HCT116 (cell line): ENCODE results near the gene ETV7. TPM values are rescaled to one million over a fixed set of nuclear protein-coding genes. Genes with fewer than 3 reads are reported as not detected.

Experiments
- ATAC-seq: fragments of 200-7000 bp; cut with Tn5 transposase; 2 replicates; pipeline ENCODE4 v1.9.1; 2020; ENCODE audit warnings: mild to moderate bottlenecking, moderate library complexity
- BruUV-seq: library from RNA; stranded (reverse); fragments of 400-500 nt; replicated peaks from 2 replicates; lab custom pipeline; 2021; lab: Mats Ljungman, UMichigan
- CTCF ChIA-PET: fragments of 300-600 bp; sonication (Branson Sonifier 250); formaldehyde crosslinking; loops from one replicate; lab custom pipeline; 2021; ENCODE audit warnings: antibody characterized with exemption; lab: Charles Lee
- POLR2A ChIA-PET: fragments of 300-600, 350-600 bp; sonication (Branson Sonifier 250); formaldehyde crosslinking; loops from one replicate; lab custom pipeline; 2021; ENCODE audit warnings: antibody characterized with exemption; lab: Charles Lee
- RAD21 ChIA-PET, 2 experiments: fragments of 300-600 bp; sonication (Branson Sonifier 250); formaldehyde crosslinking; loops; one replicate each; lab custom pipeline; 2023; ENCODE audit warnings: low total read pairs in 2 of 2; ENCODE audit not compliant: uncharacterized antibody in 2 of 2, unreplicated experiment in 2 of 2, low non-redundant PET in 1 of 2; lab: Charles Lee
- DNase-seq: peaks from one replicate; pipeline ENCODE4 v3.0.0-alpha.2; 2010; ENCODE audit warnings: low read depth, low spot score
- H2AFZ ChIP-seq: fragments of 200-600 bp; shearing (Covaris generic), sonication (generic); 2 replicates; pipeline ENCODE4 v1.6.1; 2017; ENCODE audit warnings: low read depth, mixed run types, mixed read lengths, antibody characterized with exemption, low read length; ENCODE audit not compliant: poor library complexity, severe bottlenecking
- H3K27ac ChIP-seq: 2 replicates; pipeline ENCODE4 v1.5.1; 2012; ENCODE audit warnings: low read depth, low read length
- H3K27me3 ChIP-seq: fragments of 200-600 bp; sonication (generic); 2 replicates; pipeline ENCODE4 v1.6.1; 2016; ENCODE audit warnings: mixed run types, low read length, mixed read lengths; ENCODE audit not compliant: insufficient read depth
- H3K36me3 ChIP-seq, 2 experiments: fragments of 200-500 bp in 1 of 2; fragments of 200-600 bp in 1 of 2; sonication (Bioruptor generic) in 1 of 2; sonication (generic) in 1 of 2; 2 replicates each; pipeline versions ENCODE4 v1.5.1 to v1.6.1; 2014 to 2016; ENCODE audit warnings: low read length in 2 of 2, inconsistent platforms in 1 of 2, mixed read lengths in 1 of 2, mixed run types in 1 of 2; ENCODE audit not compliant: insufficient read depth in 2 of 2, control insufficient read depth in 1 of 2
- H3K4me1 ChIP-seq, 2 experiments: fragments of 200-600 bp in 1 of 2; sonication (generic) in 1 of 2; 2 replicates each; pipeline versions ENCODE4 v1.5.1 to v1.6.1; 2012 to 2017; ENCODE audit warnings: low read length in 2 of 2, inconsistent platforms in 1 of 2, mild to moderate bottlenecking in 1 of 2, mixed read lengths in 1 of 2, mixed run types in 1 of 2, moderate library complexity in 1 of 2; ENCODE audit not compliant: insufficient read depth in 2 of 2, control insufficient read depth in 1 of 2
- H3K4me2 ChIP-seq: fragments of 200-600 bp; sonication (generic); 2 replicates; pipeline ENCODE4 v1.6.1; 2017; ENCODE audit warnings: mixed run types, low read length, mixed read lengths
- H3K4me3 ChIP-seq, 2 experiments: fragments of 200-600 bp in 1 of 2; sonication (generic) in 1 of 2; replicated peaks in 1 of 2; 2 replicates each; pipeline ENCODE4 v1.5.1; 2011 to 2016; ENCODE audit warnings: low read length in 2 of 2, control low read depth in 1 of 2, low read depth in 1 of 2, mild to moderate bottlenecking in 1 of 2, mixed read lengths in 1 of 2, mixed run types in 1 of 2
- H3K79me2 ChIP-seq: fragments of 200-600 bp; sonication (generic); 2 replicates; pipeline ENCODE4 v1.6.1; 2017; ENCODE audit warnings: mild to moderate bottlenecking, mixed run types, low read length, moderate library complexity, mixed read lengths; ENCODE audit not compliant: insufficient read depth
- H3K9ac ChIP-seq: fragments of 200-600 bp; sonication (generic); 2 replicates; pipeline ENCODE4 v1.6.1; 2016; ENCODE audit warnings: low read length, mixed read lengths
- H3K9me2 ChIP-seq: fragments of 200-600 bp; sonication (generic), shearing (Covaris generic); 2 replicates; pipeline ENCODE4 v1.6.1; 2017; ENCODE audit warnings: mixed run types, mild to moderate bottlenecking, moderate library complexity; ENCODE audit not compliant: insufficient read depth
- H3K9me3 ChIP-seq, 2 experiments: fragments of 200-500 bp in 1 of 2; fragments of 200-600 bp in 1 of 2; sonication (Bioruptor generic) in 1 of 2; sonication (generic) in 1 of 2; 2 replicates each; pipeline ENCODE4 v1.6.1; 2014 to 2017; ENCODE audit warnings: low read length in 2 of 2, mixed read lengths in 2 of 2, inconsistent platforms in 1 of 2, low read depth in 1 of 2, mild to moderate bottlenecking in 1 of 2, mixed run types in 1 of 2, moderate library complexity in 1 of 2; ENCODE audit not compliant: control insufficient read depth in 1 of 2, insufficient read depth in 1 of 2
- H4K20me1 ChIP-seq: fragments of 200-600 bp; sonication (generic), shearing (Covaris generic); 2 replicates; pipeline ENCODE4 v1.6.1; 2017; ENCODE audit warnings: mixed run types, mild to moderate bottlenecking, moderate library complexity; ENCODE audit not compliant: insufficient read depth
- CBX3 ChIP-seq: IDR thresholded peaks from 2 replicates; pipeline ENCODE4 v1.6.1; 2012; ENCODE audit warnings: low read depth
- CEBPB ChIP-seq: IDR thresholded peaks from 2 replicates; pipeline ENCODE4 v1.6.1; 2012; ENCODE audit warnings: low read depth
- EGR1 ChIP-seq: IDR thresholded peaks from 2 replicates; pipeline ENCODE4 v1.6.1; 2012; ENCODE audit warnings: low read depth
- EZH2phosphoT487 ChIP-seq: fragments of 200-600 bp; IDR thresholded peaks from 2 replicates; pipeline ENCODE4 v1.6.1; 2018; ENCODE audit warnings: antibody characterized with exemption, borderline replicate concordance
- POLR2A ChIP-seq: IDR thresholded peaks from 2 replicates; pipeline ENCODE4 v1.7.0; 2011; ENCODE audit warnings: borderline replicate concordance; ENCODE audit not compliant: insufficient read depth, insufficient read length; ENCODE audit errors: extremely low read depth
- POLR2AphosphoS5 ChIP-seq: IDR thresholded peaks from 2 replicates; pipeline ENCODE4 v1.6.1; 2011; ENCODE audit warnings: mild to moderate bottlenecking, low read depth, low read length, moderate library complexity
- SP1 ChIP-seq: IDR thresholded peaks from 2 replicates; pipeline ENCODE4 v1.6.1; 2012; ENCODE audit warnings: low read depth
- TCF7L2 ChIP-seq: IDR thresholded peaks from 2 replicates; pipeline ENCODE4 v1.7.0; 2011; ENCODE audit warnings: borderline replicate concordance, inconsistent platforms; ENCODE audit not compliant: insufficient read depth, insufficient read length; ENCODE audit errors: extremely low read depth
- intact Hi-C: fragments of 100-400 bp; cut with micrococcal nuclease; formaldehyde crosslinking; loops from 2 replicates; pipeline ENCODE4 v1.10.0; 2022
- total RNA-seq: library from RNA; stranded (reverse); gene quantifications from one replicate; pipeline ENCODE4 v1.2.1, GENCODE V29; 2021; ENCODE audit not compliant: unreplicated experiment
- TF ChIP-seq, protein P1 (sequence below): IDR thresholded peaks from 2 replicates; pipeline ENCODE4 v1.6.1; 2012
- TF ChIP-seq, protein P2 (sequence below): IDR thresholded peaks from 2 replicates; pipeline ENCODE4 v1.6.1; 2011; ENCODE audit warnings: mild to moderate bottlenecking, low read length, moderate library complexity; ENCODE audit not compliant: insufficient replicate concordance; ENCODE audit errors: extremely low read depth

Gene ETV7
- total RNA-seq, 1 experiment from 2014 or later, result 1.0 TPM

DNA sequence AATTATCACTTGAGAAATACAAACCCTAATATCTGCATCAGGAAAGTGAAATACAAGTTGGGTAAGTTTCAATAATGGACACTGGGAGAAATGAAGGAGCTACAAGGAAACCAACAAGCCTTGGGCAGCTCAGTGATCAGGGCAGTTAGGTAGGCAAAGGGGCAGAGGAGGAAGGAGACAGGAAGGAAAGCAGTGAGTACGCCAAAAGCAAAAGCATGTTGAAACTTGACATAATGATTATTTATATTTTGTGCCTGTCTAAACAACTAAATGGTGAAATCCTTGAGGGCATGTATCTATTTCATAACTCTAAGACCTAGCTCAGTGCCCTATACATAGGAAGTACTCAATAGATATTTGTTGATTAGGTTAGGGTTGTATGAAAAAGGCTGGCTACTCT lies 31.8 kb upstream of the ETV7 start:
- Histone ChIP-seq H3K27ac (no peak overlapping the region), H4K20me1 (no peaks in the 10 kb centered on the region), H3K9me3 (no peaks in the 10 kb centered on the region), H3K4me3 (no peak overlapping the region), H3K27me3 (no peaks in the 10 kb centered on the region), H3K9me2 (no peaks in the 10 kb centered on the region), H3K79me2 (no peaks in the 10 kb centered on the region), H3K4me2 (no peak overlapping the region), H2AFZ (no peak overlapping the region), H3K36me3 (no peaks in the 10 kb centered on the region), H3K4me1 (peaks cover 6 to 21% of the 10 kb centered on the region in 2 experiments; a peak in 3 of 4 replicates), H3K9ac (no peak overlapping the region)
- TF ChIP-seq, protein P1, sequence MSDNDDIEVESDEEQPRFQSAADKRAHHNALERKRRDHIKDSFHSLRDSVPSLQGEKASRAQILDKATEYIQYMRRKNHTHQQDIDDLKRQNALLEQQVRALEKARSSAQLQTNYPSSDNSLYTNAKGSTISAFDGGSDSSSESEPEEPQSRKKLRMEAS, result no peak
- TF ChIP-seq SP1 (no peak), EZH2phosphoT487 (no peak), CBX3 (no peak)
- TF ChIP-seq, protein P2, sequence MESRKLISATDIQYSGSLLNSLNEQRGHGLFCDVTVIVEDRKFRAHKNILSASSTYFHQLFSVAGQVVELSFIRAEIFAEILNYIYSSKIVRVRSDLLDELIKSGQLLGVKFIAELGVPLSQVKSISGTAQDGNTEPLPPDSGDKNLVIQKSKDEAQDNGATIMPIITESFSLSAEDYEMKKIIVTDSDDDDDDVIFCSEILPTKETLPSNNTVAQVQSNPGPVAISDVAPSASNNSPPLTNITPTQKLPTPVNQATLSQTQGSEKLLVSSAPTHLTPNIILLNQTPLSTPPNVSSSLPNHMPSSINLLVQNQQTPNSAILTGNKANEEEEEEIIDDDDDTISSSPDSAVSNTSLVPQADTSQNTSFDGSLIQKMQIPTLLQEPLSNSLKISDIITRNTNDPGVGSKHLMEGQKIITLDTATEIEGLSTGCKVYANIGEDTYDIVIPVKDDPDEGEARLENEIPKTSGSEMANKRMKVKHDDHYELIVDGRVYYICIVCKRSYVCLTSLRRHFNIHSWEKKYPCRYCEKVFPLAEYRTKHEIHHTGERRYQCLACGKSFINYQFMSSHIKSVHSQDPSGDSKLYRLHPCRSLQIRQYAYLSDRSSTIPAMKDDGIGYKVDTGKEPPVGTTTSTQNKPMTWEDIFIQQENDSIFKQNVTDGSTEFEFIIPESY, result no peak
- intact Hi-C loops, result no loop called here
- RAD21 ChIA-PET, result no interaction called here
- ATAC-seq (no peak), DNase-seq (no peak)
- BruUV-seq, result no TSS peak
- CTCF ChIA-PET, result no interaction called here
- POLR2A ChIA-PET, result no interaction called here

DNA sequence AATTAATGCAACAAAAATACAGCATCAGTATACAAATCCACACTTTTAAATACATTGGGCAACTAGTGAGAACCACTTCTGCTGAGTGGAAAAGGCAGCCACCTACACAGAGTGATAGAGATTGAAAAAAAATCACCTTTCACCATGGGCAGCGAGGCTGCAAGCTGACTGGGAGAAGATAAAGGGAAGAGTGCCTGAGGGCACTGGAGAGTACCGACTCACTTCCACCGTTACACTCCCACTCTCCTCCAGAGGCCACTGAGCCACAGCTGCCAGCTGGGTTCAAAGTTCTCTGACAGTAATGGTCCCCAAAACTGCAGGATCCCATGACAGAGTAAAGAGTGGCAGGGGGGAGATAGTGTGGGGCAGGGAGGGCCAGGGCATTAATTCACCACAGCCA lies 31.1 kb upstream of the ETV7 start:
- Histone ChIP-seq H2AFZ (no peak overlapping the region), H3K4me1 (peaks cover 4 to 16% of the 10 kb centered on the region in 2 experiments; a peak in 3 of 4 replicates), H3K27ac (no peak overlapping the region), H3K9me3 (peaks cover 0 to under 1% of the 10 kb centered on the region in 2 experiments; a peak in 1 of 4 replicates), H3K4me2 (no peak overlapping the region), H3K27me3 (no peaks in the 10 kb centered on the region), H3K36me3 (no peaks in the 10 kb centered on the region), H3K79me2 (no peaks in the 10 kb centered on the region), H3K9ac (no peak overlapping the region), H3K9me2 (no peaks in the 10 kb centered on the region), H4K20me1 (no peaks in the 10 kb centered on the region), H3K4me3 (no peak overlapping the region)
- ChIA-PET RAD21 (no interaction called here), CTCF (no interaction called here), POLR2A (no interaction called here)
- no peak for DNase-seq
- no peak for ATAC-seq
- intact Hi-C loops, result no loop called here
- TF ChIP-seq EGR1 (no peak), CBX3 (no peak), TCF7L2 (no peak), CEBPB (no peak), POLR2AphosphoS5 (no peak), POLR2A (no peak)
- TF ChIP-seq, protein P1, result no peak
- TF ChIP-seq, protein P2, result no peak
- no TSS peak for BruUV-seq
